Keratinocyte (primary cell): ENCODE data around the gene TPCN2.

Source experiments
- EZH2 ChIP-seq: IDR thresholded peaks from one replicate; pipeline ENCODE4 v1.6.1; 2012; ENCODE audit warnings: inconsistent platforms, mild to moderate bottlenecking, low read length, moderate library complexity
- TF ChIP-seq, protein P1 (sequence below), 3 experiments: IDR thresholded peaks in 1 of 3; conservative IDR thresholded peaks in 1 of 3; optimal IDR thresholded peaks in 1 of 3; 2 replicates in 2 of 3; 3 replicates in 1 of 3; pipeline versions ENCODE3 to v1.5.1; 2011; ENCODE audit warnings: low read length in 3 of 3, mild to moderate bottlenecking in 3 of 3, moderate library complexity in 2 of 3, control low read depth in 1 of 3, inconsistent platforms in 1 of 3; ENCODE audit not compliant: insufficient read depth in 2 of 3; ENCODE audit errors: extremely low read depth in 1 of 3

DNA sequence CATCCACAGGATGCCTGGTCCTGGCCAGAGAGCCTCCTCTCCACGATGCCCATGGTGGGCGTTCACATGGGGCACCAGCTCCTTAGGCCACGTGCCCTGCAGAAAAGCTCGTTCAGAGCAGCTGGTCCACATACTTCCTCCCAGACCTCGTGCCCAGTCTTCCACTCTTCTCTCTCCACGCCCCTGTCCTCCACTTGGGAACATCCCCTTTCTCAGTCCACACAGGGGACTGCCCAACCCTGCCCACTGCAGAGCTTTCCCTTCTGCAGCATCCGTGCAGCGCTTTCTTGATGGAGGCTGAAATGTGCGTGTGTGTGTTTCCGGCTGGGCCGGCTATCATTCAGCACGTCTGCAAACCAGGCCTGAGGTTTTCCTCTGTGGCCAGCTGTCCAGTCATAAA lies 11.3 kb downstream of the TPCN2 start:
- TF ChIP-seq, protein P1, sequence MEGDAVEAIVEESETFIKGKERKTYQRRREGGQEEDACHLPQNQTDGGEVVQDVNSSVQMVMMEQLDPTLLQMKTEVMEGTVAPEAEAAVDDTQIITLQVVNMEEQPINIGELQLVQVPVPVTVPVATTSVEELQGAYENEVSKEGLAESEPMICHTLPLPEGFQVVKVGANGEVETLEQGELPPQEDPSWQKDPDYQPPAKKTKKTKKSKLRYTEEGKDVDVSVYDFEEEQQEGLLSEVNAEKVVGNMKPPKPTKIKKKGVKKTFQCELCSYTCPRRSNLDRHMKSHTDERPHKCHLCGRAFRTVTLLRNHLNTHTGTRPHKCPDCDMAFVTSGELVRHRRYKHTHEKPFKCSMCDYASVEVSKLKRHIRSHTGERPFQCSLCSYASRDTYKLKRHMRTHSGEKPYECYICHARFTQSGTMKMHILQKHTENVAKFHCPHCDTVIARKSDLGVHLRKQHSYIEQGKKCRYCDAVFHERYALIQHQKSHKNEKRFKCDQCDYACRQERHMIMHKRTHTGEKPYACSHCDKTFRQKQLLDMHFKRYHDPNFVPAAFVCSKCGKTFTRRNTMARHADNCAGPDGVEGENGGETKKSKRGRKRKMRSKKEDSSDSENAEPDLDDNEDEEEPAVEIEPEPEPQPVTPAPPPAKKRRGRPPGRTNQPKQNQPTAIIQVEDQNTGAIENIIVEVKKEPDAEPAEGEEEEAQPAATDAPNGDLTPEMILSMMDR (optimal IDR thresholded peaks at IDR 0.05 in 1 of 3, IDR thresholded peaks at IDR 0.05 in 1 of 3, conservative IDR thresholded peaks at IDR 0.05 in 1 of 3; ENCODE audit: extremely low read depth in 1 of 3, insufficient read depth in 2 of 3, low read length in 3 of 3) = no peak
- TF ChIP-seq EZH2 = no peak
